IMR-90 (cell line): ENCODE results near the gene TBCD. TPM values are rescaled to one million over a fixed set of nuclear protein-coding genes. Genes with fewer than 3 reads are reported as not detected.

Source experiments
- ATAC-seq: fragments of 200-7000 bp; cut with Tn5 transposase; 2 replicates; pipeline ENCODE4 v1.9.1; 2020; ENCODE audit warnings: low read depth, mild to moderate bottlenecking, moderate library complexity
- BruUV-seq: library from RNA; stranded (reverse); fragments of 400-500 nt; replicated peaks from 2 replicates; lab custom pipeline; 2021; lab: Mats Ljungman, UMichigan
- CTCF ChIA-PET: fragments of 300-600 bp; formaldehyde crosslinking; extraction: SDS; loops from one replicate; lab custom pipeline; 2021; ENCODE audit warnings: antibody characterized with exemption; lab: Yijun Ruan, JAX
- POLR2A ChIA-PET: fragments of 300-600 bp; sonication (Branson Sonifier 250); formaldehyde crosslinking; loops from one replicate; lab custom pipeline; 2022; ENCODE audit warnings: antibody characterized with exemption; ENCODE audit not compliant: unreplicated experiment; lab: Charles Lee
- DNase-seq: peaks from one replicate; pipeline ENCODE4 v3.0.0; 2013
- H2AFZ ChIP-seq: replicated peaks from 2 replicates; pipeline ENCODE3; 2013; ENCODE audit warnings: low read length, mild to moderate bottlenecking; ENCODE audit not compliant: poor library complexity
- H2AK5ac ChIP-seq: 2 replicates; pipeline ENCODE4 v1.6.1; 2013; ENCODE audit warnings: low read depth, low read length, inconsistent platforms
- H2AK9ac ChIP-seq: replicated peaks from 2 replicates; pipeline ENCODE3; 2013; ENCODE audit warnings: mild to moderate bottlenecking, low read depth, low read length, moderate library complexity; ENCODE audit not compliant: poor library complexity
- H2BK120ac ChIP-seq: 2 replicates; pipeline ENCODE4 v1.6.1; 2013; ENCODE audit warnings: low read depth, low read length, inconsistent platforms
- H2BK15ac ChIP-seq: 3 replicates; pipeline ENCODE4 v1.6.1; 2013; ENCODE audit warnings: low read depth, low read length, inconsistent platforms
- H2BK20ac ChIP-seq: 2 replicates; pipeline ENCODE4 v1.6.1; 2013; ENCODE audit warnings: low read depth, mild to moderate bottlenecking, inconsistent platforms, low read length, moderate library complexity
- H2BK5ac ChIP-seq: 2 replicates; pipeline ENCODE4 v1.6.1; 2013; ENCODE audit warnings: mild to moderate bottlenecking, low read depth, low read length, inconsistent platforms; ENCODE audit not compliant: poor library complexity, severe bottlenecking
- H3K14ac ChIP-seq: replicated peaks from 2 replicates; pipeline ENCODE4 v1.6.1; 2013; ENCODE audit warnings: low read depth, low read length, inconsistent platforms
- H3K18ac ChIP-seq: 2 replicates; pipeline ENCODE4 v1.6.1; 2013; ENCODE audit warnings: low read depth, low read length, control low read depth
- H3K23ac ChIP-seq: 2 replicates; pipeline ENCODE4 v1.6.1; 2013; ENCODE audit warnings: low read depth, low read length, inconsistent platforms
- H3K27ac ChIP-seq: 2 replicates; pipeline ENCODE4 v1.5.1; 2013; ENCODE audit warnings: mild to moderate bottlenecking, control low read depth, low read length; ENCODE audit not compliant: insufficient read depth
- H3K27me3 ChIP-seq: 2 replicates; pipeline ENCODE4 v1.6.1; 2013; ENCODE audit warnings: low read length; ENCODE audit not compliant: control insufficient read depth, insufficient read depth
- H3K36me3 ChIP-seq: 2 replicates; pipeline ENCODE4 v1.6.1; 2013; ENCODE audit warnings: low read length, mixed read lengths; ENCODE audit not compliant: control insufficient read depth, insufficient read depth
- H3K4ac ChIP-seq: 2 replicates; pipeline ENCODE4 v1.6.1; 2013; ENCODE audit warnings: low read depth, low read length, inconsistent platforms
- H3K4me1 ChIP-seq: 2 replicates; pipeline ENCODE4 v1.6.1; 2013; ENCODE audit warnings: low read length, mixed read lengths; ENCODE audit not compliant: control insufficient read depth, insufficient read depth
- H3K4me2 ChIP-seq: 2 replicates; pipeline ENCODE4 v1.6.1; 2013; ENCODE audit warnings: low read depth, mild to moderate bottlenecking, control low read depth, low read length, moderate library complexity
- H3K4me3 ChIP-seq: 2 replicates; pipeline ENCODE4 v1.5.1; 2013; ENCODE audit warnings: low read depth, mild to moderate bottlenecking, control low read depth, low read length, moderate library complexity; ENCODE audit not compliant: insufficient read depth
- H3K56ac ChIP-seq: 2 replicates; pipeline ENCODE4 v1.6.1; 2013; ENCODE audit warnings: low read length, inconsistent platforms; ENCODE audit not compliant: insufficient read depth; ENCODE audit errors: extremely low read depth
- H3K79me1 ChIP-seq, 2 experiments: 2 replicates each; pipeline ENCODE4 v1.6.1; 2013; ENCODE audit warnings: low read length in 2 of 2, inconsistent platforms in 1 of 2, low read depth in 1 of 2
- H3K9ac ChIP-seq: 2 replicates; pipeline ENCODE4 v1.6.1; 2013; ENCODE audit warnings: low read depth, low read length, control low read depth
- H3K9me1 ChIP-seq: 2 replicates; pipeline ENCODE4 v1.6.1; 2013; ENCODE audit warnings: low read length, inconsistent platforms; ENCODE audit not compliant: insufficient read depth
- H3K9me3 ChIP-seq: 2 replicates; pipeline ENCODE4 v1.6.1; 2013; ENCODE audit warnings: low read length; ENCODE audit not compliant: control insufficient read depth, insufficient read depth
- H4K20me1 ChIP-seq: 2 replicates; pipeline ENCODE4 v1.6.1; 2013; ENCODE audit warnings: low read length, inconsistent platforms; ENCODE audit not compliant: insufficient read depth
- H4K5ac ChIP-seq: 2 replicates; pipeline ENCODE4 v1.6.1; 2013; ENCODE audit warnings: mild to moderate bottlenecking, low read depth, low read length, control low read depth
- H4K8ac ChIP-seq, 2 experiments: 2 replicates each; pipeline ENCODE4 v1.6.1; 2013; ENCODE audit warnings: low read depth in 2 of 2, low read length in 2 of 2, control low read depth in 1 of 2, inconsistent platforms in 1 of 2
- H4K91ac ChIP-seq: 2 replicates; pipeline ENCODE4 v1.6.1; 2013; ENCODE audit warnings: low read depth, low read length, inconsistent platforms; ENCODE audit not compliant: insufficient read depth
- BHLHE40 ChIP-seq: fragments of 150-350 bp; IDR thresholded peaks from 2 replicates; pipeline ENCODE4 v1.6.1; 2016; ENCODE audit warnings: mild to moderate bottlenecking, low read depth, low read length
- CEBPB ChIP-seq: IDR thresholded peaks from 2 replicates; pipeline ENCODE4 v1.6.1; 2012; ENCODE audit warnings: low read depth, low read length, improper control_type of control experiment
- CHD1 ChIP-seq: IDR thresholded peaks from 2 replicates; pipeline ENCODE4 v1.6.1; 2012; ENCODE audit warnings: low read depth, low read length, improper control_type of control experiment
- CTCF ChIP-seq: conservative IDR thresholded peaks from 2 replicates; pipeline ENCODE4 v1.5.1; 2012; ENCODE audit warnings: mild to moderate bottlenecking, low read depth, low read length, improper control_type of control experiment
- ELK1 ChIP-seq: fragments of 150-350 bp; IDR thresholded peaks from 2 replicates; pipeline ENCODE4 v1.6.1; 2016; ENCODE audit warnings: low read depth, mild to moderate bottlenecking, low read length, moderate library complexity, borderline replicate concordance
- FOS ChIP-seq: fragments of 150-350 bp; IDR thresholded peaks from 2 replicates; pipeline ENCODE4 v1.6.1; 2016; ENCODE audit warnings: low read depth, low read length
- MAFK ChIP-seq: IDR thresholded peaks from 2 replicates; pipeline ENCODE4 v1.6.1; 2012; ENCODE audit warnings: low read depth, low read length, improper control_type of control experiment
- MAZ ChIP-seq: IDR thresholded peaks from 2 replicates; pipeline ENCODE4 v1.6.1; 2012; ENCODE audit warnings: low read depth, mild to moderate bottlenecking, low read length, improper control_type of control experiment, moderate library complexity, borderline replicate concordance
- MXI1 ChIP-seq: IDR thresholded peaks from 2 replicates; pipeline ENCODE4 v1.6.1; 2012; ENCODE audit warnings: low read depth, mild to moderate bottlenecking, low read length, moderate library complexity, borderline replicate concordance
- NFE2L2 ChIP-seq: fragments of 150-350 bp; IDR thresholded peaks from 2 replicates; pipeline ENCODE4 v1.6.1; 2016; ENCODE audit warnings: low read depth, mild to moderate bottlenecking, low read length
- POLR2A ChIP-seq: IDR thresholded peaks from 2 replicates; pipeline ENCODE4 v1.6.1; 2012; ENCODE audit warnings: mild to moderate bottlenecking, low read depth, low read length
- RAD21 ChIP-seq: IDR thresholded peaks from 2 replicates; pipeline ENCODE4 v1.6.1; 2012; ENCODE audit warnings: low read length, improper control_type of control experiment
- RCOR1 ChIP-seq: IDR thresholded peaks from 2 replicates; pipeline ENCODE4 v1.6.1; 2012; ENCODE audit warnings: mild to moderate bottlenecking, low read length, improper control_type of control experiment; ENCODE audit not compliant: insufficient replicate concordance
- RFX5 ChIP-seq: IDR thresholded peaks from 2 replicates; pipeline ENCODE4 v1.8.0; 2012; ENCODE audit warnings: low read depth, mild to moderate bottlenecking, low read length, moderate library complexity
- SMC3 ChIP-seq: fragments of 150-350 bp; IDR thresholded peaks from 2 replicates; pipeline ENCODE4 v1.6.1; 2016; ENCODE audit warnings: low read depth, mild to moderate bottlenecking, antibody characterized with exemption, low read length, moderate library complexity
- USF2 ChIP-seq: fragments of 150-350 bp; IDR thresholded peaks from 2 replicates; pipeline ENCODE4 v1.6.1; 2017; ENCODE audit warnings: mild to moderate bottlenecking, antibody characterized with exemption, low read length, low read depth
- WGBS, 2 experiments: methylation state at CpG; one replicate each; pipeline versions ENCODE4 v1.1.5 to v1.1.7; 2013; ENCODE audit warnings: missing lambda C conversion rate in 2 of 2; ENCODE audit not compliant: insufficient read length in 1 of 2; ENCODE audit errors: extremely low coverage in 2 of 2; 5-methylcytosine and 5-hydroxymethylcytosine counted together
- dilution Hi-C: fragments of 300-500 bp; cut with HindIII; formaldehyde crosslinking; loops from one replicate; pipeline ENCODE4 v1.14.3; 2018; ENCODE audit warnings: low sequenced_read_pairs; ENCODE audit not compliant: unreplicated experiment
- in situ Hi-C: fragments of 300-500 bp; cut with MboI; formaldehyde crosslinking; loops from 3 replicates; pipeline ENCODE4 v1.14.3; 2019; ENCODE audit warnings: low sequenced_read_pairs, inconsistent platforms, mixed read lengths
- intact Hi-C: fragments of 100-400 bp; cut with micrococcal nuclease; formaldehyde crosslinking; loops from 2 replicates; pipeline ENCODE4 v1.10.0; 2022
- polyA plus RNA-seq, 3 experiments: library from polyadenylated mRNA; depleted of rRNA; stranded (reverse); fragments of >200 nt; gene quantifications; 2 replicates each; pipeline ENCODE4 v1.2.3, GENCODE V29; 2012; ENCODE audit warnings: low replicate concordance in 1 of 3
- total RNA-seq: library from RNA; depleted of rRNA; stranded (reverse); fragments of >200 nt; gene quantifications from 2 replicates; pipeline ENCODE4 v1.2.3, GENCODE V29; 2012

The TBCD gene
- total and polyA plus RNA-seq, 2 of the 4 experiments (the other 2 are of a cell fraction) = 21.9 to 54.5 TPM

- Histone ChIP-seq H2AK9ac (no peak overlapping the region), H4K20me1 (no peaks in the 10 kb centered on the region), H2AK5ac (no peak overlapping the region), H3K23ac (no peak overlapping the region), H3K18ac (no peak overlapping the region), H3K27me3 (no peaks in the 10 kb centered on the region), H4K91ac (no peak overlapping the region), H2BK20ac (no peak overlapping the region), H2AFZ (no peak overlapping the region), H3K14ac (no peak overlapping the region), H3K79me1 (no peaks in the 10 kb centered on the region), H3K9ac (no peak overlapping the region), H3K4me3 (no peak overlapping the region), H4K5ac (no peak overlapping the region), H2BK120ac (no peak overlapping the region), H4K8ac (no peak overlapping the region), H3K4ac (no peak overlapping the region), H3K36me3 (peaks cover 39% of the 10 kb centered on the region), H3K4me2 (no peak overlapping the region), H3K56ac (no peak overlapping the region), H3K27ac (no peak overlapping the region), H2BK15ac (no peak overlapping the region), H3K4me1 (no peaks in the 10 kb centered on the region), H3K9me1 (no peaks in the 10 kb centered on the region; the same call in 1 of the 2 replicates), H3K9me3 (no peaks in the 10 kb centered on the region), H2BK5ac (no peak overlapping the region)
- no peak for DNase-seq
- WGBS, 2 experiments = 96% methylated on average over 8 of the region's 18 CpGs; no CpG with 5 or more reads in 1 of the 2 experiments
- intact Hi-C loops = no loop called here
- dilution Hi-C loops = no loop called here
- in situ Hi-C loops = no loop called here
- ATAC-seq = no peak
- POLR2A ChIA-PET = no interaction called here
- BruUV-seq = no TSS peak
- CTCF ChIA-PET = no interaction called here
- TF ChIP-seq ELK1 (no peak), MAFK (no peak), RCOR1 (no peak), RAD21 (no peak), FOS (no peak), NFE2L2 (no peak), BHLHE40 (no peak), CEBPB (no peak), POLR2A (no peak), USF2 (no peak), CTCF (no peak), CHD1 (no peak), SMC3 (no peak), MAZ (no peak), MXI1 (no peak), RFX5 (no peak)
Observed at GRCh38 chr17:82925336-82925735, 173.5 kb downstream of the TBCD start.
